AG08396 (cell line): ENCODE measurements around the gene MAP3K15.

Source experiments
- DNase-seq: peaks from one replicate; pipeline ENCODE4 v3.0.0; 2012; ENCODE audit warnings: low spot score, mixed read lengths

The MAP3K15 gene

GRCh38 chrX:19343535-19344408, 171.5 kb downstream of the MAP3K15 start, which contains the start of gene PDHA1:
Gene PDHA1, plus strand, starts transcription at chrX:19343927. Its CDS starts 111 bp downstream, at chrX:19344038.
- peak; percentile 92 for DNase-seq

- DNase-seq, result no peak
Measured at GRCh38 chrX:19343085-19343534, 172.2 kb downstream of the MAP3K15 start.

GRCh38 chrX:19342331-19342906, 172.9 kb downstream of the MAP3K15 start:
- DNase-seq, result no peak

GRCh38 chrX:19334945-19335626, 180.2 kb downstream of the MAP3K15 start:
- no peak for DNase-seq

- no peak for DNase-seq
Measured at GRCh38 chrX:19332983-19333382, 182.3 kb downstream of the MAP3K15 start.

GRCh38 chrX:19331831-19332230, 183.5 kb downstream of the MAP3K15 start:
- no peak for DNase-seq

GRCh38 chrX:19326567-19326966, 188.7 kb downstream of the MAP3K15 start:
- DNase-seq, result no peak
